Measurements from ENCODE around the gene TBC1D3B.
"Not testable (repeated sequence)": the region's sequence is repeated elsewhere in the genome, so short reads cannot be mapped to it uniquely, and the experiment has no call there.

TBC1D3B gene

DNA sequence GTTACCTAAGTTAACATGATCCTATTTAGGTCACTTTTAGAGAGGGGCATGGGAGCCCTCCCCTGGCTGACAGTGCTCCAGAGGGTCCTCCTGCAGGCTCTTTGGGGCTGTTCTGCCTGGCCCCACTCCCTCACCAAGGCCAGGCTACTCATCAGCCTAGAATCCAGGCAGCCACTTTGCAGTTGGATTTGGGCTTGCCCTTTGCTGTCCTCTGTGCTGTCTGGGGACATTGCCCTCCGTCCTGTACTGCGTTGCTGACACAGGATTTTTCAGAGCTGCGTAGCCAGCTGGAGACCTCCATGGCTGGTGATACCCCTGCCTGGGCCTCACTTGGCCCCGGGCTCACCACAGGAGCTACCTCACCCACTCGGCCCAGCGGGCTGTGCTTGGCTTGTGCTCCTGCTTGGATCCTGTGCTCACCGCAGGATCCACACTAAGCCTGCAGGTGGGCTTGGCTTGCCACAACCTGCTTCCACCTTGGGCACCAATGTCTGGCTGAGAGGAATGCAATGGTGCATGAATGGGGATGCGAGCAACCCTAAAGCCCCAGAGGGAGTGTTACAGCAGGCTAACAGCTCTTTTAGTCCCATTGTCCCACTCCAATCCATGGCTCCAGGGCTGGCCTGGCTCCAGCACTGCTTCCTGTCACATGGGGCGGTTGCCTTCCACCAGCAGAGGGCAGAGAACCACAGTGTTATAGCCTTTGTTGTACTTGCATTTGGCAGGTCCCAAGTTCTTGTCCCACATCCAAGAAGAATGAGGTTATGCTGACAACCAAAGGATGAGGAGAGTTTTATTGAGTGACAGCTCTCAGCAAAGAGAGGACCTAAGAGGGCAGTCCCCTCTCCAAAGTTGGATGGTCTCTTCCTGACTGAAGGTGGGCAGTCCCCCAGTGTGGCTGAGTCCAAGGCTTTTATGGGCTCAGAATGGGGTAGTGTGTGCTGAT is 51.3 kb downstream of the TBC1D3B start:
- Histone ChIP-seq H4K20me1 (ENCODE audit: low read depth, low read length) (no peaks in the 10 kb centered on the region), H3F3A (ENCODE audit: insufficient read depth) (no peaks in the 10 kb centered on the region), H3K4me2 (ENCODE audit: low read depth, low read length, poor library complexity, severe bottlenecking) (no peak overlapping the region), H3K9me2 (replicated peaks; ENCODE audit: insufficient read depth, low read length) (no peaks in the 10 kb centered on the region), H3K27me3 (ENCODE audit: low read length) (no peaks in the 10 kb centered on the region), H3K27ac (ENCODE audit: low read depth, low read length) (no peak overlapping the region), H3K9me3 (ENCODE audit: insufficient read depth, low read length) (peaks cover 24% of the 10 kb centered on the region), H2AFZ (ENCODE audit: low read depth, low read length, severe bottlenecking) (no peak overlapping the region), H3K4me3 (ENCODE audit: insufficient read depth, low read length, poor library complexity, severe bottlenecking) (no peak overlapping the region), H3K9ac (ENCODE audit: low read length) (no peak overlapping the region), H3K36me3 (ENCODE audit: low read length) (no peaks in the 10 kb centered on the region), H3K79me2 (ENCODE audit: insufficient read depth, low read length) (no peaks in the 10 kb centered on the region)
- no peak for TF ChIP-seq EZH2phosphoT487 (conservative IDR thresholded peaks at IDR 0.05; ENCODE audit: low read length)
- TF ChIP-seq, protein P1, sequence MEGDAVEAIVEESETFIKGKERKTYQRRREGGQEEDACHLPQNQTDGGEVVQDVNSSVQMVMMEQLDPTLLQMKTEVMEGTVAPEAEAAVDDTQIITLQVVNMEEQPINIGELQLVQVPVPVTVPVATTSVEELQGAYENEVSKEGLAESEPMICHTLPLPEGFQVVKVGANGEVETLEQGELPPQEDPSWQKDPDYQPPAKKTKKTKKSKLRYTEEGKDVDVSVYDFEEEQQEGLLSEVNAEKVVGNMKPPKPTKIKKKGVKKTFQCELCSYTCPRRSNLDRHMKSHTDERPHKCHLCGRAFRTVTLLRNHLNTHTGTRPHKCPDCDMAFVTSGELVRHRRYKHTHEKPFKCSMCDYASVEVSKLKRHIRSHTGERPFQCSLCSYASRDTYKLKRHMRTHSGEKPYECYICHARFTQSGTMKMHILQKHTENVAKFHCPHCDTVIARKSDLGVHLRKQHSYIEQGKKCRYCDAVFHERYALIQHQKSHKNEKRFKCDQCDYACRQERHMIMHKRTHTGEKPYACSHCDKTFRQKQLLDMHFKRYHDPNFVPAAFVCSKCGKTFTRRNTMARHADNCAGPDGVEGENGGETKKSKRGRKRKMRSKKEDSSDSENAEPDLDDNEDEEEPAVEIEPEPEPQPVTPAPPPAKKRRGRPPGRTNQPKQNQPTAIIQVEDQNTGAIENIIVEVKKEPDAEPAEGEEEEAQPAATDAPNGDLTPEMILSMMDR (IDR thresholded peaks at IDR 0.05; ENCODE audit: insufficient read depth, low read length, poor library complexity, severe bottlenecking), result no peak

DNA sequence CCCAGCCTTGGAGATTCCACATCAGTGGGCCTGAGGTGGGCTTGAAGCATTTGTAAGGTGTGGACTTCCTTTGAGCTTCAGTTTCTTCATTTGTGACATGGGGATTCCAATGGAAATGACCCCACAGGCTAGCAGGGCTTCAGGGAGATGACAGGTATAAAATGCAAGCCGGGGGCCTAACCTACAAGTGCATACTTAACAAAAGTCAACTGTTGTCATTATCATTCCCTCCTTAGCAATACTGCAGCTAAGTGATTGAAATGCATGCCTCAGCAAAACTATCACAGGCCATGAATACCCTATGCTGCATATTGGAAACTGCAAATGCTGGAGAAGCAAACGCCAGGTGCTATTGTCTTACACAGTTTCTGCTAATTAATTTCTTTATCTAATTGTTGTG is 53.0 kb downstream of the TBC1D3B start:
- no peak overlapping the region for H3K4me2 ChIP-seq (ENCODE audit: low read depth, low read length, poor library complexity, severe bottlenecking)
- no peaks in the 10 kb centered on the region for H4K20me1 ChIP-seq (ENCODE audit: low read depth, low read length)
- H3K79me2 ChIP-seq (ENCODE audit: insufficient read depth, low read length), result no peaks in the 10 kb centered on the region
- no peak overlapping the region for H2AFZ ChIP-seq (ENCODE audit: low read depth, low read length, severe bottlenecking)
- no peak overlapping the region for H3K27ac ChIP-seq (ENCODE audit: low read depth, low read length)
- H3K36me3 ChIP-seq (ENCODE audit: low read length), result no peaks in the 10 kb centered on the region
- H3K9ac ChIP-seq (ENCODE audit: low read length), result no peak overlapping the region
- H3K4me3 ChIP-seq (ENCODE audit: insufficient read depth, low read length, poor library complexity, severe bottlenecking), result no peak overlapping the region
- TF ChIP-seq, protein P1 (IDR thresholded peaks at IDR 0.05; ENCODE audit: insufficient read depth, low read length, poor library complexity, severe bottlenecking), result no peak
- TF ChIP-seq EZH2phosphoT487 (conservative IDR thresholded peaks at IDR 0.05; ENCODE audit: low read length), result no peak
- H3F3A ChIP-seq (ENCODE audit: insufficient read depth), result no peaks in the 10 kb centered on the region
- H3K9me3 ChIP-seq (ENCODE audit: insufficient read depth, low read length), result peaks cover 24% of the 10 kb centered on the region
- H3K27me3 ChIP-seq (ENCODE audit: low read length), result no peaks in the 10 kb centered on the region
- no peaks in the 10 kb centered on the region for H3K9me2 ChIP-seq (replicated peaks; ENCODE audit: insufficient read depth, low read length)

DNA sequence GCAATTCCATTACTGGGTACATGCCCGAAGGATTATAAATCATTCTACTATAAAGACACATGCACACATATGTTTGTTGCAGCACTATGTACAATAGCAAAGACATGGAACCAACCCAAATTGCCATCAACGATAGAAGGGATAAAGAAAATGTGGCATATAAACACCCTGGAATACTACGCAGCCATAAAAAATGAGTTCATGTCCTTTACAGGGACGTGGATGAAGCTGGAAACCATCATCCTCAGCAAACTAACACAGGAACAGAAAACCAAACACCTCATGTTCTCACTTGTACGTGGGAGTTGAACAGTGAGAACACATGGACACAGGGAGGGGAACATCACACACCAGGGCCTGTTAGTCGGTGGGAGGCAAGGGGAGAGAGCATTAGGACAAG is 55.3 kb downstream of the TBC1D3B start:
- H3K79me2 ChIP-seq (ENCODE audit: insufficient read depth, low read length); H3K4me3 ChIP-seq (ENCODE audit: insufficient read depth, low read length, poor library complexity, severe bottlenecking); H3K27ac ChIP-seq (ENCODE audit: low read depth, low read length); H2AFZ ChIP-seq (ENCODE audit: low read depth, low read length, severe bottlenecking); H3K4me2 ChIP-seq (ENCODE audit: low read depth, low read length, poor library complexity, severe bottlenecking); H3K9me2 ChIP-seq (replicated peaks; ENCODE audit: insufficient read depth, low read length); H3K9ac ChIP-seq (ENCODE audit: low read length); H3K27me3 ChIP-seq (ENCODE audit: low read length); H4K20me1 ChIP-seq (ENCODE audit: low read depth, low read length); H3F3A ChIP-seq (ENCODE audit: insufficient read depth); H3K36me3 ChIP-seq (ENCODE audit: low read length): not testable (repeated sequence)
- H3K9me3 ChIP-seq (ENCODE audit: insufficient read depth, low read length), result peaks cover 15% of the 10 kb centered on the region

DNA sequence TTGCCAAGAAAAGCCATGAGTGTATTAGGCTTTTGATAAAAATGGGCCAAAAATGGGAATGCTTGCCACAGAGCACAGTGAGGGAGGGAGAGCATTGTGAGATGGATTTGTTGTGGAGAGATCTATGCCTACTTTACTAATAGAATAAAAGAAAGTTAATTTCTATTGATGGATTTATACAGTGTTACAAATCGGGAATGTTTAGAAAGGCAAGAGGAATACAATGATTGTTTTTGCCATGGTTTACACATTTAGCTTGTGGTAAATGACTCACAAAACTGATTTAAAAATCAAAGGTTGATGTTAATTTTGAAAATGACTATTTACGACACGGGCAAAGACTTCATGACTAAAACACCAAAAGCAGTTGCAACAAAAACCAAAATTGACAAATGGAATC is 56.2 kb downstream of the TBC1D3B start:
- TF ChIP-seq, protein P1 (IDR thresholded peaks at IDR 0.05; ENCODE audit: insufficient read depth, low read length, poor library complexity, severe bottlenecking), result no peak
- TF ChIP-seq EZH2phosphoT487 (conservative IDR thresholded peaks at IDR 0.05; ENCODE audit: low read length), result no peak

More for the DNA sequence above, 56.2 kb downstream of the TBC1D3B start:
- H3F3A ChIP-seq (ENCODE audit: insufficient read depth), result no peaks in the 10 kb centered on the region
- H3K9me3 ChIP-seq (ENCODE audit: insufficient read depth, low read length), result peaks cover 6% of the 10 kb centered on the region
- H2AFZ ChIP-seq (ENCODE audit: low read depth, low read length, severe bottlenecking), result no peak overlapping the region
- H3K27me3 ChIP-seq (ENCODE audit: low read length), result no peaks in the 10 kb centered on the region
- no peaks in the 10 kb centered on the region for H4K20me1 ChIP-seq (ENCODE audit: low read depth, low read length)
- H3K79me2 ChIP-seq (ENCODE audit: insufficient read depth, low read length), result no peaks in the 10 kb centered on the region
- H3K9me2 ChIP-seq (replicated peaks; ENCODE audit: insufficient read depth, low read length), result no peaks in the 10 kb centered on the region
- no peak overlapping the region for H3K9ac ChIP-seq (ENCODE audit: low read length)
- no peak overlapping the region for H3K4me2 ChIP-seq (ENCODE audit: low read depth, low read length, poor library complexity, severe bottlenecking)
- no peak overlapping the region for H3K4me3 ChIP-seq (ENCODE audit: insufficient read depth, low read length, poor library complexity, severe bottlenecking)
- H3K27ac ChIP-seq (ENCODE audit: low read depth, low read length), result no peak overlapping the region
- no peaks in the 10 kb centered on the region for H3K36me3 ChIP-seq (ENCODE audit: low read length)

Measured in SU-DHL-6 (cell line).